HG02973 (cell line): ENCODE data around the gene CAPRIN1.

Experiments
- ATAC-seq: cut with Tn5 transposase; IDR thresholded peaks from one replicate; pipeline ENCODE4 v1.9.1; 2021; ENCODE audit warnings: moderate library complexity; ENCODE audit not compliant: unreplicated experiment

The CAPRIN1 gene

GRCh38 chr11:34139346-34139745, 87.8 kb downstream of the CAPRIN1 start:
- no peak for ATAC-seq

- ATAC-seq: no peak
These were observed 88.6 kb downstream of the CAPRIN1 start for GRCh38 chr11:34140149-34140548.

- ATAC-seq: no peak
These were observed 91.5 kb downstream of the CAPRIN1 start for GRCh38 chr11:34143048-34143447.

- no peak for ATAC-seq
These were observed 93.5 kb downstream of the CAPRIN1 start for GRCh38 chr11:34145073-34145472.

- no peak for ATAC-seq
These were observed 94.4 kb downstream of the CAPRIN1 start for GRCh38 chr11:34145847-34146381.

GRCh38 chr11:34146411-34146810, 94.9 kb downstream of the CAPRIN1 start:
- no peak for ATAC-seq

GRCh38 chr11:34146866-34147265, 95.3 kb downstream of the CAPRIN1 start:
- no peak for ATAC-seq

- no peak for ATAC-seq
These were observed 96.0 kb downstream of the CAPRIN1 start for GRCh38 chr11:34147581-34147980.

- no peak for ATAC-seq
These were observed 97.1 kb downstream of the CAPRIN1 start for GRCh38 chr11:34148504-34149165.

- ATAC-seq: no peak
These were observed 97.7 kb downstream of the CAPRIN1 start for GRCh38 chr11:34149274-34149673.

GRCh38 chr11:34149786-34150185, 98.3 kb downstream of the CAPRIN1 start:
- no peak for ATAC-seq

GRCh38 chr11:34150494-34151151, 99.1 kb downstream of the CAPRIN1 start:
- ATAC-seq: no peak
